SK-N-SH (cell line): Measurements from ENCODE around the gene MED16. TPM values are rescaled to one million over a fixed set of nuclear protein-coding genes. Genes with fewer than 3 reads are reported as not detected.

Source experiments
- CTCF ChIA-PET: fragments of 300-600, 350-600 bp; formaldehyde crosslinking; extraction: SDS; loops from one replicate; lab custom pipeline; 2021; lab: Yijun Ruan, JAX
- POLR2A ChIA-PET: fragments of 350-600 bp; sonication (Branson Sonifier 250); formaldehyde crosslinking; extraction: SDS; loops from one replicate; lab custom pipeline; 2020; ENCODE audit warnings: antibody characterized with exemption, inconsistent platforms; lab: Yijun Ruan, JAX
- DNase-seq: peaks from one replicate; pipeline ENCODE4 v3.0.0; 2012
- H2AFZ ChIP-seq: fragments of 200-600 bp; sonication (generic); 2 replicates; pipeline ENCODE4 v1.8.1; 2016; ENCODE audit warnings: antibody characterized with exemption, mild to moderate bottlenecking, low read depth
- H3F3A ChIP-seq: fragments of 200-600 bp; sonication (generic); replicated peaks from 2 replicates; pipeline ENCODE3; 2016; ENCODE audit warnings: antibody characterized with exemption, mild to moderate bottlenecking; ENCODE audit not compliant: insufficient read depth
- H3K27ac ChIP-seq, 2 experiments: fragments of 200-500 bp in 1 of 2; fragments of 200-600 bp in 1 of 2; sonication (Bioruptor generic) in 1 of 2; sonication (generic), shearing (Covaris generic) in 1 of 2; 2 replicates each; pipeline versions ENCODE4 v1.5.1 to v1.6.1; 2014 to 2016; ENCODE audit warnings: low read depth in 2 of 2, inconsistent platforms in 1 of 2, low read length in 1 of 2, mild to moderate bottlenecking in 1 of 2, mixed read lengths in 1 of 2
- H3K27me3 ChIP-seq: fragments of 200-600 bp; sonication (generic), shearing (Covaris generic); 2 replicates; pipeline ENCODE4 v1.6.1; 2016; ENCODE audit warnings: mixed run types; ENCODE audit not compliant: insufficient read depth
- H3K36me3 ChIP-seq, 2 experiments: fragments of 200-500 bp in 1 of 2; fragments of 200-600 bp in 1 of 2; sonication (Bioruptor generic) in 1 of 2; sonication (generic) in 1 of 2; replicated peaks in 1 of 2; 2 replicates each; pipeline versions ENCODE3 to v1.5.1; 2014 to 2016; ENCODE audit warnings: low read length in 1 of 2, mild to moderate bottlenecking in 1 of 2; ENCODE audit not compliant: insufficient read depth in 2 of 2, control insufficient read depth in 1 of 2
- H3K4me1 ChIP-seq, 2 experiments: fragments of 200-500 bp in 1 of 2; fragments of 200-600 bp in 1 of 2; sonication (Bioruptor generic) in 1 of 2; sonication (generic), shearing (Covaris generic) in 1 of 2; 2 replicates each; pipeline versions ENCODE4 v1.5.1 to v1.6.1; 2014 to 2016; ENCODE audit warnings: low read depth in 1 of 2, low read length in 1 of 2, mixed run types in 1 of 2; ENCODE audit not compliant: insufficient read depth in 2 of 2, control insufficient read depth in 1 of 2
- H3K4me2 ChIP-seq: fragments of 200-600 bp; sonication (generic), shearing (Covaris generic); 2 replicates; pipeline ENCODE4 v1.6.1; 2017; ENCODE audit warnings: mixed run types
- H3K4me3 ChIP-seq, 2 experiments: fragments of 200-500 bp in 1 of 2; fragments of 200-600 bp in 1 of 2; sonication (Bioruptor generic) in 1 of 2; sonication (generic), shearing (Covaris generic) in 1 of 2; 2 replicates each; pipeline versions ENCODE4 v1.5.1 to v1.8.1; 2014 to 2016; ENCODE audit warnings: low read depth in 2 of 2, inconsistent platforms in 1 of 2, low read length in 1 of 2, mild to moderate bottlenecking in 1 of 2, mixed read lengths in 1 of 2, moderate library complexity in 1 of 2
- H3K79me2 ChIP-seq: fragments of 200-600 bp; sonication (generic); 2 replicates; pipeline ENCODE4 v1.8.1; 2017; ENCODE audit warnings: mild to moderate bottlenecking; ENCODE audit not compliant: insufficient read depth
- H3K9ac ChIP-seq: fragments of 200-600 bp; sonication (generic); 2 replicates; pipeline ENCODE4 v1.6.1; 2017; ENCODE audit warnings: mixed run types
- H3K9me2 ChIP-seq: fragments of 200-600 bp; sonication (generic); 2 replicates; pipeline ENCODE4 v1.6.1; 2017; ENCODE audit warnings: mixed run types
- H3K9me3 ChIP-seq: fragments of 200-600 bp; sonication (generic); 2 replicates; pipeline ENCODE4 v1.6.1; 2017; ENCODE audit warnings: mixed run types, mild to moderate bottlenecking, moderate library complexity
- H4K20me1 ChIP-seq: fragments of 200-600 bp; sonication (generic); 2 replicates; pipeline ENCODE4 v1.6.1; 2017; ENCODE audit warnings: mild to moderate bottlenecking, mixed run types; ENCODE audit not compliant: insufficient read depth
- CHD2 ChIP-seq: fragments of 150-350 bp; IDR thresholded peaks from 2 replicates; pipeline ENCODE4 v1.6.1; 2018; ENCODE audit warnings: low read length; ENCODE audit not compliant: partially characterized antibody
- EP300 ChIP-seq, 2 experiments: IDR thresholded peaks; 2 replicates each; pipeline versions ENCODE4 v1.4.0 to v1.6.1; 2012; ENCODE audit warnings: borderline replicate concordance in 1 of 2, low read depth in 1 of 2, low read length in 1 of 2
- EZH2phosphoT487 ChIP-seq: fragments of 200-600 bp; sonication (generic); IDR thresholded peaks from 2 replicates; pipeline ENCODE4 v1.6.1; 2017; ENCODE audit warnings: low read depth, mixed run types, mild to moderate bottlenecking, antibody characterized with exemption, moderate library complexity, borderline replicate concordance
- FOSL2 ChIP-seq: IDR thresholded peaks from 2 replicates; pipeline ENCODE4 v1.4.0; 2012; ENCODE audit warnings: low read depth, mild to moderate bottlenecking, moderate library complexity, borderline replicate concordance
- GABPA ChIP-seq: IDR thresholded peaks from 2 replicates; pipeline ENCODE4 v1.4.0; 2012; ENCODE audit warnings: low read depth, mild to moderate bottlenecking
- GATA2 ChIP-seq: sonication (generic); formaldehyde crosslinking; IDR thresholded peaks from 2 replicates; pipeline ENCODE4 v1.5.0; 2020; ENCODE audit warnings: mild to moderate bottlenecking, missing genetic modification reagents
- JUND ChIP-seq: IDR thresholded peaks from 2 replicates; pipeline ENCODE4 v1.4.0; 2012
- MEF2A ChIP-seq: IDR thresholded peaks from 2 replicates; pipeline ENCODE4 v1.4.0; 2012; ENCODE audit warnings: low read depth, borderline replicate concordance
- MXI1 ChIP-seq: IDR thresholded peaks from 2 replicates; pipeline ENCODE4 v1.6.1; 2012; ENCODE audit warnings: mild to moderate bottlenecking, low read depth, low read length, improper control_type of control experiment
- NFIC ChIP-seq: IDR thresholded peaks from 2 replicates; pipeline ENCODE4 v1.4.0; 2012; ENCODE audit warnings: borderline replicate concordance
- NRF1 ChIP-seq: IDR thresholded peaks from 2 replicates; pipeline ENCODE4 v1.6.1; 2012; ENCODE audit warnings: low read depth, mild to moderate bottlenecking, low read length
- POLR2AphosphoS5 ChIP-seq: IDR thresholded peaks from 2 replicates; pipeline ENCODE4 v1.6.1; 2012; ENCODE audit warnings: low read depth, low read length
- RCOR1 ChIP-seq: fragments of 150-350 bp; IDR thresholded peaks from 2 replicates; pipeline ENCODE4 v1.6.1; 2017; ENCODE audit warnings: antibody characterized with exemption, low read length
- REST ChIP-seq: IDR thresholded peaks from 2 replicates; pipeline ENCODE4 v1.6.1; 2012; ENCODE audit warnings: mild to moderate bottlenecking, low read depth, low read length, moderate library complexity
- RFX5 ChIP-seq: IDR thresholded peaks from 2 replicates; pipeline ENCODE4 v1.6.1; 2012; ENCODE audit warnings: mild to moderate bottlenecking, improper control_type of control experiment, low read length
- RXRA ChIP-seq: IDR thresholded peaks from 2 replicates; pipeline ENCODE4 v1.4.0; 2012; ENCODE audit warnings: low read depth, mild to moderate bottlenecking, borderline replicate concordance
- TCF12 ChIP-seq: IDR thresholded peaks from 2 replicates; pipeline ENCODE4 v1.4.0; 2012
- TEAD4 ChIP-seq: IDR thresholded peaks from 2 replicates; pipeline ENCODE4 v1.4.0; 2012; ENCODE audit warnings: mild to moderate bottlenecking, borderline replicate concordance; ENCODE audit not compliant: insufficient read depth
- YY1 ChIP-seq: IDR thresholded peaks from 2 replicates; pipeline ENCODE4 v1.4.0; 2012; ENCODE audit warnings: low read depth, mild to moderate bottlenecking
- ZBTB33 ChIP-seq: IDR thresholded peaks from 2 replicates; pipeline ENCODE4 v1.4.0; 2012; ENCODE audit warnings: low read depth, borderline replicate concordance
- WGBS: methylation state at CpG from one replicate; pipeline ENCODE4 v1.1.6; 2017; ENCODE audit warnings: low lambda C conversion rate; 5-methylcytosine and 5-hydroxymethylcytosine counted together
- polyA plus RNA-seq, 3 experiments: library from polyadenylated mRNA; depleted of rRNA; stranded (reverse); fragments of >200 nt; gene quantifications; 2 replicates each; pipeline ENCODE4 v1.2.3, GENCODE V29; 2012

Gene MED16
- polyA plus RNA-seq, 1 of the 3 experiments (the other 2 are of a cell fraction) = 40.6 TPM

DNA sequence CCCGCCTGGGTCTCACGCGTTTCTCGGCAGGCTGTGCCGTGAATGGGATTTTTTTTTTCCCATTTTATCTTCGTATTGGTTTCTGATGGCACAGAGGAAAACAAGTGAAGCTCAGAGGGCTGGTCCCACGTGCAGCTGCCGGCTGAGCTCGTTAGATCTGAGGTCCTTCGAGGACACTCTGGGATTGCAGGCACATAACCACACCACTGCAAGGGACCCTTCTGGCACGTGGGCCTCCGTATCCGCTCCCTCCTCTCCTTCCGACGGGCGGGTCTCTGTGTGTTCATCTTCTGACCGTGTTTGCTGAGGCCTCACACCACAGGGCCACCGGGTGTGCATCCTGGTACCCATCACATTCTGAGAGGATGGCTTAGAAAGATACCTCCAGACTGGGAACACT, 16.9 kb downstream of the MED16 start:
- Histone ChIP-seq H3K9ac (no peak overlapping the region), H3K79me2 (no peaks in the 10 kb centered on the region), H3K4me1 (peaks cover 0 to 10% of the 10 kb centered on the region in 2 experiments; a peak in 1 of 4 replicates), H3K9me2 (no peaks in the 10 kb centered on the region), H3K36me3 (peaks cover 5 to 34% of the 10 kb centered on the region in 2 experiments), H3K9me3 (no peaks in the 10 kb centered on the region), H3K4me2 (no peak overlapping the region), H3K27me3 (no peaks in the 10 kb centered on the region), H3K27ac (no peak overlapping the region), H3F3A (peaks cover 11% of the 10 kb centered on the region), H3K4me3 (no peak overlapping the region), H2AFZ (no peak overlapping the region), H4K20me1 (no peaks in the 10 kb centered on the region)
- CTCF ChIA-PET = no interaction called here
- 92% methylated on average over 18 of the region's 18 CpGs for WGBS
- DNase-seq = no peak
- POLR2A ChIA-PET = no interaction called here
- TF ChIP-seq EZH2phosphoT487 (no peak), REST (no peak), RXRA (no peak), MEF2A (no peak), TEAD4 (no peak), POLR2AphosphoS5 (no peak), FOSL2 (no peak), CHD2 (no peak), GATA2 (CRISPR knock-in tag) (no peak), RCOR1 (no peak), MXI1 (no peak), JUND (no peak), NRF1 (no peak), TCF12 (no peak), ZBTB33 (no peak), GABPA (no peak), RFX5 (no peak), YY1 (no peak), EP300 (IDR thresholded peaks at IDR 0.05; ENCODE audit: borderline replicate concordance in 1 of 2, low read depth in 1 of 2, low read length in 1 of 2) (no peak), NFIC (no peak)
